ENCODE measurements around the gene CEBPA.
A peak's percentile ranks its signal among the peaks of the same experiment; 100 is the strongest.

The CEBPA gene

DNA sequence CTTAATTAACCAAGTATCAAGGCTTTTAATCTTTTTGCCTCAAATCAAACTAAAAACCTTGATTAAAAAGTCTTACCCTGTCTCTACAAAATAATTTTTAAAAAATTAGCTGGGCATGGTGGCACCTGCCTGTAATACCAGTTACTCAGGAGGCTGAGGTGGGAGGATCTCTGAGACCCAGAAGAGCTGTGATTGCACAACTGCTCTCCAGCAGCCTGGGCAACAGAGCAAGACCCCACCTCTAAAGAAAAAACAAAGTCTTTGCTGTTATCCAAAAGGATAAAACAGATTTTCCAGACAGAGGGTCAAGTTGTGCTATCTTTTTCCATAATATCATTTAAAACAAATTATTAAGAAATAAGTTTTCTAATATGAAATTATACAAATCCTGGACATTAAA is 44.3 kb upstream of the CEBPA start:
- no peak for DNase-seq (ENCODE audit: low read depth)
- TF ChIP-seq, protein P1, sequence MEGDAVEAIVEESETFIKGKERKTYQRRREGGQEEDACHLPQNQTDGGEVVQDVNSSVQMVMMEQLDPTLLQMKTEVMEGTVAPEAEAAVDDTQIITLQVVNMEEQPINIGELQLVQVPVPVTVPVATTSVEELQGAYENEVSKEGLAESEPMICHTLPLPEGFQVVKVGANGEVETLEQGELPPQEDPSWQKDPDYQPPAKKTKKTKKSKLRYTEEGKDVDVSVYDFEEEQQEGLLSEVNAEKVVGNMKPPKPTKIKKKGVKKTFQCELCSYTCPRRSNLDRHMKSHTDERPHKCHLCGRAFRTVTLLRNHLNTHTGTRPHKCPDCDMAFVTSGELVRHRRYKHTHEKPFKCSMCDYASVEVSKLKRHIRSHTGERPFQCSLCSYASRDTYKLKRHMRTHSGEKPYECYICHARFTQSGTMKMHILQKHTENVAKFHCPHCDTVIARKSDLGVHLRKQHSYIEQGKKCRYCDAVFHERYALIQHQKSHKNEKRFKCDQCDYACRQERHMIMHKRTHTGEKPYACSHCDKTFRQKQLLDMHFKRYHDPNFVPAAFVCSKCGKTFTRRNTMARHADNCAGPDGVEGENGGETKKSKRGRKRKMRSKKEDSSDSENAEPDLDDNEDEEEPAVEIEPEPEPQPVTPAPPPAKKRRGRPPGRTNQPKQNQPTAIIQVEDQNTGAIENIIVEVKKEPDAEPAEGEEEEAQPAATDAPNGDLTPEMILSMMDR (conservative IDR thresholded peaks at IDR 0.05; ENCODE audit: control insufficient read depth, insufficient read depth, low read depth, low read length): no peak
- no peak overlapping the region for H3K4me3 ChIP-seq (ENCODE audit: control insufficient read depth, low read depth, low read length)

DNA sequence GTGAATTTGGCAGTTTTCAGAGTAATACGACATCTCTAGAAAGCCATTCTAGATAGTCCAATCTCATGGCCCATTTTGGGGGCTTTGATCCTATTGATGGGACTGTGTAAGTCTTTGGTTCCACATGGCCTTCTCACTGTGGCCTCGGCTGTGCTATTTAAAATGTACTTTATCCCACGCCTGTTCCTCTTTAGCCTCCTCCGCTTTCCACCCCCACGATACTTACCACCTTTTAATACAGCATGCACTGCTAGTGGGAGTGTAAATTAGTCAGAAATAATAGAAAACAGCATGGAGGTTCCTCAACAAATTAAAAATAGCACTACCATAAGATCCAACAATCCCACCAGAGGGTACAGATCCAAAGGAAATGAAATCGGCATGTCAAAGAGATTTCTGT is 42.8 kb upstream of the CEBPA start:
- TF ChIP-seq, protein P1 (conservative IDR thresholded peaks at IDR 0.05; ENCODE audit: control insufficient read depth, insufficient read depth, low read depth, low read length): no peak
- no peak for DNase-seq (ENCODE audit: low read depth)
- H3K4me3 ChIP-seq (ENCODE audit: control insufficient read depth, low read depth, low read length): no peak overlapping the region

DNA sequence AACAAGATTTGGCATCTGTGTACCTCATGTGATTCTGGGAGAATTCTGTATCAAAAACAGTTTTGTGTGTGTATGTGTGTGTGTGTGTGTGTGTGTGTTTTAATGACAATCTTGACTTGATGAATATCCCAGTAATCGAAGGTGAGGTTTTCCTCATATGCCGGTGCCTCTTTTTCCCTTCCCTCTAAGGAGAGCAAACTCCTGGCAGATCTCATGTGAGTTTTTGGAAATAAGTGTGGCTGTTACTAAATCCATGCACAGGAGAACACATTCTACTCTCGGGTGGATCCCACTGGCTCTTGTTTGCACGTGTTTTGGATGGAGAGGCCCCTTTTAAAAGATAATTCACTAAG is 42.2 kb upstream of the CEBPA start:
- no peak for DNase-seq (ENCODE audit: low read depth)
- TF ChIP-seq, protein P1 (conservative IDR thresholded peaks at IDR 0.05; ENCODE audit: control insufficient read depth, insufficient read depth, low read depth, low read length): no peak

DNA sequence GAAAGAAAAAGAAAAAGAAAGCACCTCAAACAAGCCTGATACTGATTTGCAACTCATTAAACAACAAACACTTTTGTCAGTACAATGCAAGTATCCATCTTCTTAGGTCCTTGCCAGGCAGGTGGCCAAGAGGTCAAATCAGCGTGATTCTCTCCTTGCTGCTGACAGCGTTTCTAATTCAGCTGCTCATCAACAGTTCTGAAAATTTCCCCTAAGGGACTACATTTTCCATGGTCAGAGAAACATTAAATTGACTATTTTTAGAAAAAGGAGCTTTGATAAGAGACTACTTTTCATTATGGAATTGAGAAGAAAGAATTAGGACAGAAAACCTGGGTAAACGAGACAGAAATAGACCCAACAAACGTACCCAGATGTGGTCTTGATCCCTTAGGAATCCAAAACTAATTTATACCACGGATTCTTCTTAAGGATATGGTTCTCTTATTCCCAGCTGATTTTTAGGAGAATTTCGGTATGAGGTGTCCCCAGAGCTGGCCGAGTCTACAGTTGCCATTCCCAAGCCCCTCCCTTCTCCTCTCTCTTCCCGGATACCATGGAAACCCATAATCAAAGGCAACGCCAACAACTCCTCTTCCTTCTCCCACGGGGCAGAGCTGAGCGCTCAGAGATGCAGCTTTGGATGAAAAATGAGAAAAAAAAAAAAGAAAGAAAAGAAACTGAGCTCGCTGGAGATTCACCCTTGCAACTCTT is 41.7 kb upstream of the CEBPA start:
- DNase-seq (ENCODE audit: low read depth): peak; percentile 47
- TF ChIP-seq, protein P1 (conservative IDR thresholded peaks at IDR 0.05; ENCODE audit: control insufficient read depth, insufficient read depth, low read depth, low read length): no peak
- no peak overlapping the region for H3K4me3 ChIP-seq (ENCODE audit: control insufficient read depth, low read depth, low read length)

More for the DNA sequence above, 42.2 kb upstream of the CEBPA start:
- H3K4me3 ChIP-seq (ENCODE audit: control insufficient read depth, low read depth, low read length): no peak overlapping the region

DNA sequence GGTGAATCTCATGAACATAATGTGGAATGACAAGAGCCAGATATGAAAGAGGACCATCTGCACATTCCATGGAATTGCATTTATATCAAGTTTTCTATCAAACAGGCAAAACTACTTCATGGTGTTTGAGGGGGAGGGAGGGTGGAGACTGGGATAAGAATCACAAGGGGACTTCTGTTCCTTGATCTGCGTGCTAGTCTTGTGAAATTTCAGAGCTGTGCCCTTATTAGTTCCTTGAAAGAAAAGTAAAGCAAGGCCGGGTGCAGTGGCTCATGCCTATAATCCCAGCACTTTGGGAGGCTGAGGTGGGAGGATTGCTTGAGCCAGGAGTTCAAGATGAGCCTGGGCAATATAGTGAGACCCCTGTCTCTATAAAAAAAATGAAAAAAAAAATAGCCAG is 41.0 kb upstream of the CEBPA start:
- TF ChIP-seq, protein P1 (conservative IDR thresholded peaks at IDR 0.05; ENCODE audit: control insufficient read depth, insufficient read depth, low read depth, low read length): no peak
- no peak for DNase-seq (ENCODE audit: low read depth)
- no peak overlapping the region for H3K4me3 ChIP-seq (ENCODE audit: control insufficient read depth, low read depth, low read length)

DNA sequence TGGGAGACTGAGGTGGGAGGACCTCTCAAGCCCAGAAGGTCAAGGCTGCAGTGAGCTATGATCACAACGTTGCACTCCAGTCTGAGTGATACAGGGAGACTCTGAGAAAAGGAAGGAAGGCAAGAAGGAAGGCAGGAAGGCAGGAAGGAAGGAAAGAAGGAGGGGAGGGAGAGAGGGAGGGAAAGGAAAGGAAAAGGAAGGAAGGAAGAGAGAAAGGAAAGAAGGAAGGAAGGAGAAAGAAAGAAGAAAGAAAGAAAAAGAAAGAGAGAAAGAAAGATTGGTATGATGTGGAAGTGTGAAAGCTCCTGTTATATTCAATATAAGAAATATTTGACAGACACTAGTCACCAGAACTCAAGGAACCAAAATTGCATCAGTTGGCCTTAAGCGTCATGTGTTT is 38.7 kb upstream of the CEBPA start:
- TF ChIP-seq, protein P1 (conservative IDR thresholded peaks at IDR 0.05; ENCODE audit: control insufficient read depth, insufficient read depth, low read depth, low read length): no peak
- no peak for DNase-seq (ENCODE audit: low read depth)

More for the DNA sequence above, 38.7 kb upstream of the CEBPA start:
- no peak overlapping the region for H3K4me3 ChIP-seq (ENCODE audit: control insufficient read depth, low read depth, low read length)

All from fibroblast of mammary gland (primary cell).